ENCODE results near the gene STK24. TPM values are rescaled to one million over a fixed set of nuclear protein-coding genes. Genes with fewer than 3 reads are reported as not detected.

Gene STK24
- total RNA-seq, 1 donor: 56.6 TPM

DNA sequence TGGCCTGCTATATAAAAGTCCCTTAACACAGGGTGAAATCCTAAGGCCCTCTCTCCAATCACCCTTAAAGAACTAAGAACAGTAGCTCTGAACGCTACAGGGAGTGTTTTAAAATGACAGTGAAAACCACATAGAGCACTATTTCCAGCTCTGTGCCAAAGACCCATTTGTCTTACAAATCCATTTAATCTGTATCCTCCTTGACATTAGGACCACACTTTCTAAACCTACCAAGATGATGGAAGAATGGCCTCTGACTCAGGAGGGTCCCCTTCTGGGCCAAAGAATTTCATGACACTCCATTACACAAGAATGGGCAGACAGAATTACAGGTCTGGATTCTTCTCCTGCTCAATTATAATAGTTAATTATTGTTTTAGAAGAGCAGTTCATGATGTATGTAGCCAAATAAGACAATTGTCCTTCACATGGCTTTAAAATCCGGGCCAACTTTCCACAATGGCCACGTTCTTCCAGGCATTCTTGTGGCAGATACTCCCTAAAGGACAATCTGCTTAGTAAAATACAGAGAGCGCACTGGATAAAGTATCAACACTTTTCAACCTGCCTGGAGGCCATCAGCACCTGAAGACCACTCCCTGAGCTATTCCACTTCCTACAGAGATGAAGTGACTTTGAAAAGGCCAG lies 61.0 kb downstream of the STK24 start:
- no peak for TF ChIP-seq CTCF (IDR thresholded peaks at IDR 0.05; ENCODE audit: insufficient read depth, low read depth, low read length)
- no peak overlapping the region for H3K4me3 ChIP-seq (ENCODE audit: low read depth, low read length)
- DNase-seq (ENCODE audit: low read depth): no peak

DNA sequence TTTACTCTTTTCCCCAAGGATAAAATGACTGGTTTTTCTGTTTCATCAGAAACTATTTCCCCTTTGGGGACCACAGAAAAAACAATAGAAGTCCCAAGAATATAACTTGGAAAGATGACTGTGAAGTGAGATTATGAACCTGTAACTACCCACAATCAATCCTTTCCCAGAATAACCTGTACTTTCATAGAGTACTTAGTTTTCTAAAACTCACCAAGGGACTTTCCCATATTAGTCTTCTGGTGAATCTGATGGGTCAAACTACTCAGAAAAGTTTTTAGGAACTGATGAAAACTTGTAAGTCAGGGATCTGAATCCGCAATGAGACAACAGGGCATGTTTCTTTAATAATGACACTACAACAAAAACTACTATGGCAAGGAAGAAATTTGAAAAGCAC lies 62.6 kb downstream of the STK24 start:
- DNase-seq (ENCODE audit: low read depth): no peak
- no peak for TF ChIP-seq CTCF (IDR thresholded peaks at IDR 0.05; ENCODE audit: insufficient read depth, low read depth, low read length)
- no peak overlapping the region for H3K4me3 ChIP-seq (ENCODE audit: low read depth, low read length)

DNA sequence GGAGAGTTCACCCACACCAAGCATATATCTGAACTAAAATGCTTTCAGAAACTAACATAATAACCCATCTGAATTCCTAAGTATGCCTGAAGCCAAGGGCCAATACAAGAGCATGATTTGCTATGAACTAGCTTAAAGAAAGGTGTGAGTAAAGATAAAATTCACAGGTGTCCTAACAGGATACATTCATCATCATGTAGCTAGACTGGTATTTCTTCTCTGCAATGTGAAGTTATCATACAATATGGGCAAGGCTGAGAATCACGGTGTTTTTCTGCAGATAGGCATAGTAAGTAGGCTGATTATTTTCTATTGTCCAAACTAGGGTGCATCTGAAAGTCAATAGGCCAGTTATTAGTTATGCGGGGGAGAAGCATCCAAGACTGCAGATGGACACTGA lies 63.1 kb downstream of the STK24 start:
- TF ChIP-seq CTCF (IDR thresholded peaks at IDR 0.05; ENCODE audit: insufficient read depth, low read depth, low read length): no peak
- DNase-seq (ENCODE audit: low read depth): no peak
- H3K4me3 ChIP-seq (ENCODE audit: low read depth, low read length): no peak overlapping the region

DNA sequence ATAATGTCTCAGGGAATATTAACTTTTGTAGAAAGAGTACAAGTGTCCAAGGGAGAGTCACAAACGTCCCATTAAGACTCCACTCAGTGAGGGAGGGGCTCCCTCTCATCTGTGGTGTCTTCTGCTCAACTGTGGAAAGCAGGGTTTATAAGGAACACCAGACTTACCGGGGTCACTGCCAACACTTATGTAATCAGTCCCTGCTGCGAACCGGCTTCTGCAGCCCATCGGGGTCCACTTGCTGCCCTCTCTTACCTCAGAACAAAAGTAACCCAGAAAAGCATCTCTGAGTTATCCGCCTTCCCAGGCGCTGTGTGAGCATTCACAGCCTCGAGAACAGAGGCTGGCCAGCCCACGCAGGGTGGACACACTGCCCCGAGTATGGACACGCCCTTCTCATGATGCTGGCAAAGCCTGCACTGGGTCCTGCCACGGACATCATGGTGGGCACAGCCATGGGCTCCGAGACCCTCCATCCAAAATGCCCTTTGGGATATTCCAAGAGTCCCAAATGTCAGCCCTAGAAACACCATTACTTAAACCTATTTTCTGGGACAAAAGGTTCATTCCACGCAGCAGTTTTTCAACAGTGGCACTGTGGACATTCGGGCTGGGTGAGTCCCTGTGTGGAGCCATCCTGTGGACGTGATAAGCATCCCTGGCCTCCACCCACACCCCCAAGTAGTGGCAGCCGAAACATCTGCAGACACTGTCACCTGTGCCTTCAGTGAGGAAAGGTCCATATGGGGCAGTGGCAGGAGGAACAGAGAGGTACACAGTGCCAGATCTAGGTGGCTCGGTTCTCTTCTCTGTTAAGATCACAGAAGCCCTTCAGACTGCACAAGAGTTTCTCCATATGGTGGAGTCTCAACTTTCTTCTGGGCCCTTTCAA lies 63.9 kb downstream of the STK24 start:
- no peak for DNase-seq (ENCODE audit: low read depth)
- no peak for TF ChIP-seq CTCF (IDR thresholded peaks at IDR 0.05; ENCODE audit: insufficient read depth, low read depth, low read length)
- no peak overlapping the region for H3K4me3 ChIP-seq (ENCODE audit: low read depth, low read length)

GRCh38 chr13:98511435-98511834 lies 65.5 kb downstream of the STK24 start:
- no peak for DNase-seq (ENCODE audit: low read depth)
- TF ChIP-seq CTCF (IDR thresholded peaks at IDR 0.05; ENCODE audit: insufficient read depth, low read depth, low read length): no peak
- H3K4me3 ChIP-seq (ENCODE audit: low read depth, low read length): no peak overlapping the region

DNA sequence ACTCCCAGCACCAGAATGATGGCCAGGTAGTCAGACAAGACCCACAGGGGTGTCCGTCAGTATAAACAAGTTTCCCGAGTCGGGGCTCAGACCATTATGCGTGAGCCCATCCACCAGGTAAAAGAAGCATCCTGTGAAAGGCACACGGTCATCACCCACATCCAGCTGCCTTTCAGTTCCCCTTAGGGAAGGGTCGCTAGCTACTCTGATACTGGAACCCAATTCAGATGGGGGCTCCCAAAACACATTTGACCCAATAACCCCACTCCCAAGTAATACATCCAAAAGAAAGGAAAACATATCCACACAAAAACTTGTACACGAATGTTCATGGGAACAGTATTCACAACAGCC lies 66.8 kb downstream of the STK24 start:
- TF ChIP-seq CTCF (IDR thresholded peaks at IDR 0.05; ENCODE audit: insufficient read depth, low read depth, low read length): no peak
- no peak for DNase-seq (ENCODE audit: low read depth)
- no peak overlapping the region for H3K4me3 ChIP-seq (ENCODE audit: low read depth, low read length)

Measured in fibroblast of villous mesenchyme (primary cell).